HG02610 (cell line): ENCODE measurements around the gene BCAP31.
"Not testable (repeated sequence)": the region's sequence is repeated elsewhere in the genome, so short reads cannot be mapped to it uniquely, and the experiment has no call there.

ENCODE experiments used
- ATAC-seq: cut with Tn5 transposase; IDR thresholded peaks from one replicate; pipeline ENCODE4 v1.9.1; 2021; ENCODE audit warnings: mild to moderate bottlenecking, moderate library complexity; ENCODE audit not compliant: unreplicated experiment

The BCAP31 gene

GRCh38 chrX:153736071-153736820, 12.1 kb upstream of the BCAP31 start:
- no peak for ATAC-seq

DNA sequence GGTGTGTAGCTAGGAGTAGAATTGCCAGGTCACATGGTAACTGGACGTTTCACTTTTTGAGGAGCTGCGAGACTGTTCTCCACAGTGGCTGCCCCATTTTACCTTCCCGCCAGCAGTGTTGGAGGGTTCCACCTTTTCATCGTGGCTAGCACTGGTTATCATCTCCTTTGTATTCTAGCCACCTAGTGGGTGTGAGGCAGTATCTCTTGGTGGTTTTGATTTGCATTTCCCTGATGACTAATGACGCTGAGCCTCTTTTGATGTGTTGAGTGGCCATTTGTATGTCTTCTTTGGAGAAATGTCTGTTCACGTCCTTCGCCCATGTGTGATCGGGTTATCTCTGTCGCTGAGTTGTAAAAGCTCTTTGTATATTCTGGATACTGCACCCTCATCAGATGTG, 11.1 kb upstream of the BCAP31 start:
- ATAC-seq = no peak

DNA sequence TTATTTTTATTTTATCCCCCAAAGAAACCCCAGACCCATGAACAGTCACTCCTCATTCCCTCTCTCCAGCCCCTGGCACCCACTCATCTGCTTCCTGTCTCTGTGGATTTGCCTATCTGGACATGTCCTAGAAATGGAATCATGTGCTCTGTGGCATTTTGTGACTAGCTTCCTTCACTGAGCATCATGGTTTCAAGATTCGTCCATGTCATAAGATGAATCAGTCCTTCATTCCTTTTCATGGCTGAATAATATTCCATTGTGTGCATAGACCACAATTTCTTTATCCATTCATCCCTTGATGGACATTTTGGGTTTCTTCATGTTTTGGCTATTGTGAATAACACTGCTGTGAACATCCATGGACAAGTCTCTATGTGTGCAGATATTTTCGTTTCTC, 10.7 kb upstream of the BCAP31 start:
- ATAC-seq = no peak

DNA sequence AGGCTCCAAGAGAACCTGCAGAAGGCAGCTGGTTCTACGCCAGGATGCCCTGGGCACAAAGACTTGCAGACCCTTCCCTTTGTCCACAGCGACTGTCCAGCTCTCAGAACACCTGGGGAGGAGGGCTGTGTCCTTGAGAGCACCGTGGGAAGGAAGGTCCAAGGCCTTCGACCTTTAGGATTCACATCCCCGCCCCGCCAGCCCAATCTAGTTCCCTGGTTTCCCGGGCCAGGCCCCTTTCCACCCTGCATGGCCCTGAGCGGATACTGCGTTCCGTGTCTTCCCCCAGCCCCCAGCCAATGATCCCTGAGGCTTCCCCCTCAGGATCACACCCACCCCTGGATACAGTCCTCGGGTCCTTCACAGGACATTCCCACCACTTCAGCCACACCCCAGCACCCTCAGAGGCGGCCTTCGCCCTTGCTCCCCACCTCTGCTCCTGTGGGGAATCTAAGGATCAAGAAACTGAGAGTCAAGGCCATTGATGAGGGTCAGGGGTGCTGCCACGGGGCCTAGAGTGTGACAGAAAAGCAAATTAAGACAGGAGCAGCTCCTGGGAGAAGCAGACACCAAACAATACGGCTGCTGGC, 9.6 kb upstream of the BCAP31 start:
- no peak for ATAC-seq

DNA sequence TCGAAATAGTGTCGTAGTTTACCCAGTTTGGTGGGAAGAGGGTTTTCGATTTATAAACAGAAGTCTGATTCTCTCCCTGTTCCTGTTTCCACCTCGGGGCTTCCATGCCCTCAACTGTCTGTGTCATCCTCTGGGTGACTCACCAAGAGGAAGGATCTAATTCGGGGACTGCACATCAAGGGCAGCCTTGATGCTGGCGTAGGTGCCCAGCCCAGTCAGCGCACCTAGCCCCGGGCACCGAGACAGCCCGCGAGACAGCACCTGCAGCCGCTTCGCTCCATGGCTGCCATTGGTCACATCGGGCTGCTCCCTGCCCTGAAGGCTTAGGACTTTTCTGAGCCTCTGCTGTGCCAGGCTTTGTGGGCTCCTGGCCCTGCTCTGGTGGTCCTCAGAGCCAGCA, 8.2 kb upstream of the BCAP31 start:
- ATAC-seq = no peak

DNA sequence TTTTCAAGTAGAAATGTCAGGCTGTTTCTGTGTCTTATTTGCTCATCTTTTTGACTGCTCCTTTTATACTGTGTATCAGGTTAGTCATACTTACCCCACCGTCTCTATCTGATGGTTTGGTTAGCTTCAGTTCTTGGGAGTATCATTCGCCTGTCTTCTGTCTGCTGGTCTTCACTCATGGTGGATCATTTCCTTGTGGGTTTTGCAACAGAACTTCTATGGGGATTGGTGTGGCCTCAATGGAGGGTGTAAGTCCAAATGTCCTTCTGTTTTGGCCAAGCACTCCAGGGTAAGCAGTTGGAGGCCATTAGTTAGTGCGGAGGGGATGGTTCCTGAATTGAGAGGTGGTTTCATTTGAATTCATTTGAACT, 7.6 kb upstream of the BCAP31 start:
- ATAC-seq = no peak

DNA sequence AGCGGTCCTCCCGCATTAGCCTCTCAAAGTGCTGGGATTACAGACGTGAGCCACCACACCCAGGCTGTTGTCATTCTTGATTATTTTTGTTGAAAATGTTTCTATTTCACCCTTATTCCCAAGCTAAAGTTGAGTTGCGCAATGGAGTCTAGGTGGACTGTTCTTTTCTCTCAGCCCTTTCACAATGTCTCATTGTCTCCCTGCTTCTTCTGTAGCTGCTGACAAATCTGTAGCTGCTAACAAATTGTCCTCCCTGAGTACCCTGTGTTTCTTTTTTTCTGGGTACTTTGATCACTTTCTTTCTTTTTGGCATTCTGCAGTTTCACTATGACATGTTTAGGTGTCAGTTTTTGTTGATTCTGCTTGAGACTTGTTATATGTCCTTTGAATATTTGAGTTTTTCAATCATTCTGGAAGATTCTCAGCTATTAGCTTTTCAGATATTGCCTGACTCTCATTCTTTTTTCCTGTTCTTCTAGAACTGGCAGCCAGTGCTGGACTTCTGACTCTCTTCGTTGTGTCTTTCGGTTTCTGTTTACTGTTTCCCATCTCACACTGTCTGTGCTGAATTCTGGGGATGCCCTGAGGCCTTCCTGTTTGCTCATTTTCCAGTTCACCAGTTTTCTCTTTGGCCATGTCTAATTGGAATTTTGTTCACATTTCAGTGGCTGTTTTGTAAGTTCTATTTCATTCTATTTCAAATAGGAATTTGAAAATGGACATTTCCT, 7.1 kb upstream of the BCAP31 start:
- no peak for ATAC-seq

DNA sequence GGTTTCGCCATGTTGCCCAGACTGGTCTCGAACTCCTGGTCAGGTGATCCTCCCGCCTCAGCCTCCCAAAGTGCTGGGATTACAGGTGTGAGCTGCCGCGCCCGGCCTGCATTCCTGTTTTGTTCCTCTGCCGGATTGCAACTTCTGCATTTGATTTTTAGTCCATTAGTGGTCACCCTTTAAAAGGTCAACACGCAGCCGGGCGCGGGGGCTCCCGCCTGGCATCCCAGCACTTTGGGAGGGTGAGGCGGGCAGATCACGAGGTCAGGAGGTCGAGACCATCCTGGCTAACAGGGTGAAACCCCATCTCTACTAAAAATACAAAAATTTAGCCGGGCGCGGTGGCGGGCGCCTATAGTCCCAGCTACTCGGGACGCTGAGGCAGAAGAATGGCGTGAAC, 5.9 kb upstream of the BCAP31 start:
- not testable (repeated sequence) for ATAC-seq

DNA sequence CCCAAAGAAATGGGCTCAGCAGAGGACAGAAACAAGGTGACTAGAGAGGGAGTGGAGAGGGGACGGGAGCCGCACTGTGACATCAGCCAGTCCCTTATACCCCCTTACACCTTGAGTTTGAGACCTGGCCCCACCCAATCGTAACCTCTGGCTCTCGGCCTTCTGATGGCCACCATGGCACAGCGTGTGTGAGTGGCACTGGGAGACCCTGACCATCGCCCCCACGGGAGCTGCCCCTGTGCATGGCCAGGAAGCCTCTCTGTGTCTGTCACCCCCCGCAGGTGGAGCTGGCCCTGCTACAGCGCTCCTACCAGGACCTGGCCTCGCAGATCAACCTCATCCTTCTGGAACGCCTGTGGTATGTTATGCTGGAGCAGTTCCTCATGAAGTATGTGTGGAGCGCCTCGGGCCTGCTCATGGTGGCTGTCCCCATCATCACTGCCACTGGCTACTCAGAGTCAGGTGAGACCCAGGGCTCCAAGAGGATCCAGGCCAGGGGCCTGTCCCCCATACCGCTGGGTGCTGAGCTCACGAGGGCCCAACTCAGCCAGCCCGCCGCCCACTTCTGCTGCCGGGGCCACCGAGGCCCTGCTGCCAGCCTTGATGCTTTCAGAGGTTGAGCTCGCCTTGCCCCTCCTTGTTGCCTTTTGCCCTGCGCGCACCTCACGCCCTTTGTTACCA, 4.9 kb upstream of the BCAP31 start:
- no peak for ATAC-seq

- ATAC-seq = no peak
Measured at GRCh38 chrX:153728095-153728494, 3.9 kb upstream of the BCAP31 start.

DNA sequence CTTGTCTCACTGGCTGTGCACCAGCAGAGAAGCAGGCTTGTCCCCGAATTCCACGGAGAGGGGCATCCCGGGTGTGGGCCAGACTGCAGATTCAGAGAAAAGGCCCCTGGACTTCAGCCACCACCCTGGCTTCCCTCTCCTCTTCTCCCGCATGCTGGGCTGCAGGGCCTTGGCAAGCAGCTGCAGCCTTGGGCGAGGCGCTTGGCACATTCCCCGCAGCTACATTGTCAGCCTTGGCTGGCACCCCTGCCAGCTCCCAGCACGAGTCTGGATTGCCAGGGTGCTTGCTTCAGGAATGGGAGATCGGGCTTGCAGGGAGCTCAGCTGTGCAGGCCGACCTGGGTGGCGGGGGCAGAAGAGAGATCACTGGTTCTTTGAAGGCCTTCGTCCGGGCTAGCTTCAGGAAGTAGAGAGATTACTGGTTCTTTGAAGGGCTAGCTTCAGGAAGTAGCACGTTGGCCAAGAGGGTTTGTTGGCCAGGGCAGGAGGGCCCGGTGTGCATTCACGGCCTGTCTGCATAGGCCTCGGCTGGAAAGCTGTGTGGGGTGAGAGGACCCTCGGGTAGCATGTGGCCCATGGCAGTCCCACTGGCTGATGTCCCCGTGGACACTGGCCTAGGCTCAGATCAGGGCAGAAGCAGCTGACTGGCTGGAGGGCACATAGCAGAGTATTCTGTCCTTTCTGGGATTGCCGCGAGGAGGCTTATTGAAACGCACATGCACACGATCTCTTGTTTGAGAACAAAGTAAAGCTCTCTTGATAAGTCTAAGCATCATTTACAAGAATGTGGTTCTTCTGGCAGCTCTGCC, 3.1 kb upstream of the BCAP31 start:
- no peak for ATAC-seq

DNA sequence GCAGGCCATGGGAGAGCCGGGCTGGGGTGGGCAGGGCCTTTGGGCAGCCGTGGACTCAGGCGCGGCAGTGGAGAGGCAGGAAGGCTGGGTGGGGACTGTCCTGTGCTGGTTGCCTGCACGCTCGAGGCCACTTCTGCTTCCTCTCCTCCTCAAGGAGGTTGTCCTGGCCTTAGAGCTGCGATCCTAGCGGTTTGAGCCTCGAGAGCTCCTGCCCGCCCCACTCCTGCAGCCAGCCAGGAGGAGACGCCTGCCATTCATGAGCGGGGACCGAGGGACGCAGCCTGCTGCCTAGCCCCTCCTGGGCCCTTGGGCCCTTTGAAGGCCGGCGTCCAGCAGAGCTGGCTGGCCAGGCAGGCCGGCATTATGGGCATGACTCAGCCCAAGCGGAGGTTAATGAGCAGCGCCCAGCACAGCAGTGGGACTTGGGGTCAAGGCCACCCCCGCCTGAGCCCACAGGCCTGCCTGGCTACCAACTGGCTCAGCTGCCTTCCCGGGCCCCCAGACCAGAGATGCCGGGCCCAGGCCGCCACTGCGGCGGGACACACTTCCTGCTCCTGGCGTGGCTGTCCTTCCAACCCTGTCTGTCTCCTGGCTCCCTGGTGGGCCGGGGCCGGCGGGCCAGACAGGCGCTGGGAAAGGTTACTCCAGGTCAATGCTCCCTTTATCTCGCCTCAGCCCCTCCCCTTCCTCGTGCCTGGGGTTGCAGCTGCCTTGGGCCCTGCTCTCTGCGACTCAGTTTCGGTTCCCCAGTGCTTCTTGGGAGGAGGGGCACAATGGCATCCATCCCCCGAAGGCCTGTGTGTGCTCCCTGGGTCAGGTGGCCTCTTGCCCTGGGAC, 2.3 kb upstream of the BCAP31 start:
- ATAC-seq = peak; percentile 43

GRCh38 chrX:153725832-153726285, 1.7 kb upstream of the BCAP31 start:
- no peak for ATAC-seq

DNA sequence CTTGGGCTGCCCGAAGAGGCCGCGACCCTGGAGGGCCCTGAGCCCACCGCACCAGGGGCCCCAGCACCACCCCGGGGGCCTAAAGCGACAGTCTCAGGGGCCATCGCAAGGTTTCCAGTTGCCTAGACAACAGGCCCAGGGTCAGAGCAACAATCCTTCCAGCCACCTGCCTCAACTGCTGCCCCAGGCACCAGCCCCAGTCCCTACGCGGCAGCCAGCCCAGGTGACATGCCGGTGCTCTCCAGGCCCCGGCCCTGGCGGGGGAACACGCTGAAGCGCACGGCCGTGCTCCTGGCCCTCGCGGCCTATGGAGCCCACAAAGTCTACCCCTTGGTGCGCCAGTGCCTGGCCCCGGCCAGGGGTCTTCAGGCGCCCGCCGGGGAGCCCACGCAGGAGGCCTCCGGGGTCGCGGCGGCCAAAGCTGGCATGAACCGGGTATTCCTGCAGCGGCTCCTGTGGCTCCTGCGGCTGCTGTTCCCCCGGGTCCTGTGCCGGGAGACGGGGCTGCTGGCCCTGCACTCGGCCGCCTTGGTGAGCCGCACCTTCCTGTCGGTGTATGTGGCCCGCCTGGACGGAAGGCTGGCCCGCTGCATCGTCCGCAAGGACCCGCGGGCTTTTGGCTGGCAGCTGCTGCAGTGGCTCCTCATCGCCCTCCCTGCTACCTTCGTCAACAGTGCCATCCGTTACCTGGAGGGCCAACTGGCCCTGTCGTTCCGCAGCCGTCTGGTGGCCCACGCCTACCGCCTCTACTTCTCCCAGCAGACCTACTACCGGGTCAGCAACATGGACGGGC, 1.0 kb upstream of the BCAP31 start:
- ATAC-seq = no peak

GRCh38 chrX:153723351-153724251, 586 bp downstream of the BCAP31 start:
- peak; percentile 36 for ATAC-seq

DNA sequence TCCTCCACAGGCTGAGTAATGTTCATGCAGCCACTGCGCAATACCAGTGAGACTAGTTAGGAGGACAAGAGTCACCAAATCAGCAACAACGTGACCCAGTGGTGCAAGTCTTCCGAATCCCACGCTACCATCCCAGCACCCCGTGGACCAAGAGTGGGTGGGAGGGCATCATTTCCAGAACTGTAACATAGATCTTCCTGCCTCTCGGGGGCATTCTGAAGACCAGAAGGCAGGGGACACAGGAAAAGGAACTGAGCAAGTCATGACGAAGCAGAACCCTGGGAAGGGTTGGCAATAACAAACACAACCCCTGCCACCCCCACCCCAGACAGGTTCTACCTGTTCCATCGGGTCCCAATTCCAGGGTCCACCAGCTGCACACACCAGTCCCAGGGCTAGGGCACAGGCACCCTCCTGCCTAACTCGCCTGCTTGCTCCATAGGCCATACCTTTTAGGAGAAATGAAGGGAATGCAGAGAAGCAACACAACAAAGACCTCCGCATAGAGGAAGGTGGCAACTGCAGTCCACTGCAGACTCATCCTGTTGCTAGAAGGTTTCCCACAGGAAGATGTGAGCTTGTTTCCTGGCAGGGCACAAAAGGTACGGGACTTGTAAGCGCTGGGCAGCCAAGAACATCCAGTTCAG, 1.4 kb downstream of the BCAP31 start:
- ATAC-seq = no peak

GRCh38 chrX:153719701-153720100, 4.5 kb downstream of the BCAP31 start:
- ATAC-seq = no peak

DNA sequence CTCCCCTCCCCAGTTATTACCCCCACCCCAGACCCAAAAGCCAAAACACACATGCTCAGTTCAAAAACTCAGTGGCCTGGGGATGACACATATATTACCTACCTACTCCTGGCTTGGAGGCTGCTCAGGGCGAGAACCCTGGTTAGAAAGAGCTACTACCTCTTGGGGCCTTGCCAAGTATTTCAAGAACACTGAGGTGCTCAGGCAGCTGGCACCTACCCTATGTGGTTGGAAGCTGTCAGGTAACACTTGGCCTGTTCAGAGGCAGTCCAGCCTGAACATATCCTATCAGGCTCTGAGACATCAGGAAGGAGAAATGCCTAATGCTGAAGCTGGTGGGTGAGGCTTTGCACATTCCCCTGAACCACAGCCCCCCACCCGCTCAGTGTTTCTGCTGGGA, 4.9 kb downstream of the BCAP31 start:
- no peak for ATAC-seq
